Measurements from ENCODE around the gene FCSK. TPM values are rescaled to one million over a fixed set of nuclear protein-coding genes. Genes with fewer than 3 reads are reported as not detected.

The FCSK gene
- total and polyA plus RNA-seq, 2 experiments from 2014 or later: 2.2 to 6.1 TPM

- no peaks in the 10 kb centered on the region for H3K9me3 ChIP-seq (ENCODE audit: low read depth)
- H3K4me3 ChIP-seq: no peak overlapping the region
- H3K27me3 ChIP-seq (replicated peaks; ENCODE audit: insufficient read depth): no peaks in the 10 kb centered on the region
- no peaks in the 10 kb centered on the region for H3F3A ChIP-seq (ENCODE audit: insufficient read depth)
- no peaks in the 10 kb centered on the region for H3K36me3 ChIP-seq (ENCODE audit: low read depth)
- H3K4me2 ChIP-seq (ENCODE audit: unreplicated experiment): no peak overlapping the region
- H2AFZ ChIP-seq: no peak overlapping the region
- H3K9me2 ChIP-seq (ENCODE audit: insufficient read depth): no peaks in the 10 kb centered on the region
- H3K4me1 ChIP-seq (ENCODE audit: insufficient read depth): no peaks in the 10 kb centered on the region
- no peaks in the 10 kb centered on the region; the same call in 1 of the 2 replicates for H4K20me1 ChIP-seq (ENCODE audit: insufficient read depth)
- H3K27ac ChIP-seq: no peak overlapping the region
- no peak for DNase-seq
- 96% methylated on average over 13 of the region's 13 CpGs for WGBS, 2 experiments (ENCODE audit: low coverage in 1 of 2, low lambda C conversion rate in 2 of 2, missing lambda C conversion rate in 2 of 2)
- TF ChIP-seq EZH2phosphoT487 (IDR thresholded peaks at IDR 0.05; ENCODE audit: insufficient read depth, low read depth) (no peak), EZH2 (IDR thresholded peaks at IDR 0.05; ENCODE audit: insufficient read depth, poor library complexity, severe bottlenecking) (no peak)
- H3K79me2 ChIP-seq (ENCODE audit: insufficient read depth): peaks cover 95% of the 10 kb centered on the region
- H3K9ac ChIP-seq: no peak overlapping the region
- in situ Hi-C loops (cut with MboI): no loop called here
Observed at GRCh38 chr16:70418274-70418992, 36.0 kb upstream of the FCSK start.

- no peaks in the 10 kb centered on the region; the same call in 1 of the 2 replicates for H4K20me1 ChIP-seq (ENCODE audit: insufficient read depth)
- no peaks in the 10 kb centered on the region for H3K9me3 ChIP-seq (ENCODE audit: low read depth)
- H3K4me3 ChIP-seq: no peak overlapping the region
- no peak for TF ChIP-seq EZH2 (IDR thresholded peaks at IDR 0.05; ENCODE audit: insufficient read depth, poor library complexity, severe bottlenecking)
- no peak overlapping the region for H3K9ac ChIP-seq
- peaks cover 97% of the 10 kb centered on the region for H3K79me2 ChIP-seq (ENCODE audit: insufficient read depth)
- in situ Hi-C loops (cut with MboI): no loop called here
- DNase-seq: no peak
- H3K36me3 ChIP-seq (ENCODE audit: low read depth): no peaks in the 10 kb centered on the region
- no peak overlapping the region for H2AFZ ChIP-seq
- no peaks in the 10 kb centered on the region for H3K4me1 ChIP-seq (ENCODE audit: insufficient read depth)
- H3K4me2 ChIP-seq (ENCODE audit: unreplicated experiment): no peak overlapping the region
- no peak overlapping the region for H3K27ac ChIP-seq
- 85 to 90% methylated on average over 5 of the region's 5 CpGs for WGBS, 2 experiments (ENCODE audit: low coverage in 1 of 2, low lambda C conversion rate in 2 of 2, missing lambda C conversion rate in 2 of 2)
- H3F3A ChIP-seq (ENCODE audit: insufficient read depth): no peaks in the 10 kb centered on the region
- no peaks in the 10 kb centered on the region for H3K27me3 ChIP-seq (replicated peaks; ENCODE audit: insufficient read depth)
- no peaks in the 10 kb centered on the region for H3K9me2 ChIP-seq (ENCODE audit: insufficient read depth)
Observed at GRCh38 chr16:70418993-70419318, 35.4 kb upstream of the FCSK start.

- no peaks in the 10 kb centered on the region for H3K27me3 ChIP-seq (replicated peaks; ENCODE audit: insufficient read depth)
- TF ChIP-seq EZH2phosphoT487 (IDR thresholded peaks at IDR 0.05; ENCODE audit: insufficient read depth, low read depth) (no peak), EZH2 (IDR thresholded peaks at IDR 0.05; ENCODE audit: insufficient read depth, poor library complexity, severe bottlenecking) (no peak)
- no peaks in the 10 kb centered on the region for H3K4me1 ChIP-seq (ENCODE audit: insufficient read depth)
- H3F3A ChIP-seq (ENCODE audit: insufficient read depth): no peaks in the 10 kb centered on the region
- no peak overlapping the region for H2AFZ ChIP-seq
- H3K9me3 ChIP-seq (ENCODE audit: low read depth): no peaks in the 10 kb centered on the region
- no peak overlapping the region for H3K4me2 ChIP-seq (ENCODE audit: unreplicated experiment)
- DNase-seq: no peak
- H3K27ac ChIP-seq: no peak overlapping the region
- H3K9ac ChIP-seq: no peak overlapping the region
- H4K20me1 ChIP-seq (ENCODE audit: insufficient read depth): no peaks in the 10 kb centered on the region; the same call in 1 of the 2 replicates
- 81 to 88% methylated on average over 14 of the region's 14 CpGs for WGBS, 2 experiments (ENCODE audit: low coverage in 1 of 2, low lambda C conversion rate in 2 of 2, missing lambda C conversion rate in 2 of 2)
- H3K36me3 ChIP-seq (ENCODE audit: low read depth): no peaks in the 10 kb centered on the region
- H3K4me3 ChIP-seq: no peak overlapping the region
- no peaks in the 10 kb centered on the region for H3K9me2 ChIP-seq (ENCODE audit: insufficient read depth)
- H3K79me2 ChIP-seq (ENCODE audit: insufficient read depth): peaks cover 97% of the 10 kb centered on the region
- in situ Hi-C loops (cut with MboI): no loop called here
Observed at GRCh38 chr16:70419384-70420327, 34.7 kb upstream of the FCSK start.

GRCh38 chr16:70421014-70421413 is 33.4 kb upstream of the FCSK start:
- Histone ChIP-seq H3K4me3 (no peak overlapping the region), H3F3A (ENCODE audit: insufficient read depth) (no peaks in the 10 kb centered on the region), H3K27me3 (replicated peaks; ENCODE audit: insufficient read depth) (no peaks in the 10 kb centered on the region), H3K9me3 (ENCODE audit: low read depth) (no peaks in the 10 kb centered on the region), H4K20me1 (ENCODE audit: insufficient read depth) (no peaks in the 10 kb centered on the region; the same call in 1 of the 2 replicates), H3K9ac (no peak overlapping the region), H3K9me2 (ENCODE audit: insufficient read depth) (no peaks in the 10 kb centered on the region), H3K36me3 (ENCODE audit: low read depth) (no peaks in the 10 kb centered on the region), H3K4me1 (ENCODE audit: insufficient read depth) (no peaks in the 10 kb centered on the region), H2AFZ (no peak overlapping the region), H3K27ac (no peak overlapping the region), H3K79me2 (ENCODE audit: insufficient read depth) (peaks cover 99% of the 10 kb centered on the region), H3K4me2 (ENCODE audit: unreplicated experiment) (no peak overlapping the region)
- TF ChIP-seq EZH2 (IDR thresholded peaks at IDR 0.05; ENCODE audit: insufficient read depth, poor library complexity, severe bottlenecking) (no peak), EZH2phosphoT487 (IDR thresholded peaks at IDR 0.05; ENCODE audit: insufficient read depth, low read depth) (no peak)
- 91 to 92% methylated on average over 9 of the region's 9 CpGs for WGBS, 2 experiments (ENCODE audit: low coverage in 1 of 2, low lambda C conversion rate in 2 of 2, missing lambda C conversion rate in 2 of 2)
- no peak for DNase-seq
- in situ Hi-C loops (cut with MboI): no loop called here
